Lower lobe of right lung (tissue), 2 donors: Measurements from ENCODE around the gene PRPF40B. TPM values are rescaled to one million over a fixed set of nuclear protein-coding genes. Genes with fewer than 3 reads are reported as not detected.

Experiments
- ATAC-seq, 2 donors: fragments of 200-7000 bp; cut with Tn5 transposase; one replicate each; pipeline ENCODE4 v1.9.1; 2020 to 2022; ENCODE audit warnings: mild to moderate bottlenecking in 2 of 2, moderate library complexity in 2 of 2
- DNase-seq: peaks from one replicate; pipeline ENCODE4 v3.0.0-alpha.2; 2020
- H3K27ac ChIP-seq: fragments of 200-600 bp; one replicate; pipeline ENCODE4 v1.8.0; 2022
- H3K27me3 ChIP-seq: fragments of 200-600 bp; one replicate; pipeline ENCODE4 v1.8.0; 2022; ENCODE audit warnings: low read depth
- H3K36me3 ChIP-seq: fragments of 200-600 bp; one replicate; pipeline ENCODE4 v1.8.0; 2022; ENCODE audit warnings: mild to moderate bottlenecking
- H3K4me1 ChIP-seq: fragments of 200-600 bp; one replicate; pipeline ENCODE4 v1.8.0; 2022
- H3K4me3 ChIP-seq: fragments of 200-600 bp; one replicate; pipeline ENCODE4 v1.8.0; 2022; ENCODE audit warnings: mild to moderate bottlenecking
- H3K9me3 ChIP-seq: fragments of 200-600 bp; one replicate; pipeline ENCODE4 v1.8.0; 2022
- CTCF ChIP-seq: fragments of 200-600 bp; IDR thresholded peaks from one replicate; pipeline ENCODE4 v1.8.0; 2022; ENCODE audit warnings: antibody characterized with exemption, mild to moderate bottlenecking
- intact Hi-C: fragments of 100-400 bp; cut with DNase I; formaldehyde crosslinking; loops from one replicate; pipeline ENCODE4 v1.11.0; 2022
- total RNA-seq: library from RNA; stranded (reverse); fragmentation: NEBNext Ultra II Directional; extraction: Animal tissue kit (Norgen Biotek cat#: 25700); gene quantifications from one replicate; pipeline ENCODE4 v1.2.1, GENCODE V29; 2021
- donor health status: DM: no; HTN: yes; CAD: no; lungs with severe emphysema.

The PRPF40B gene
- total RNA-seq, 1 donor from 2014 or later, result 19.3 TPM

GRCh38 chr12:49664167-49664566, 40.8 kb downstream of the PRPF40B start:
- intact Hi-C loops, result no loop called here
- peaks cover 55% of the 10 kb centered on the region for H3K4me1 ChIP-seq
- no peaks in the 10 kb centered on the region for H3K27me3 ChIP-seq
- no peak for TF ChIP-seq CTCF
- H3K36me3 ChIP-seq, result peaks cover 6% of the 10 kb centered on the region
- H3K4me3 ChIP-seq, result no peak overlapping the region
- DNase-seq (no peak), ATAC-seq (no peak)
- no peaks in the 10 kb centered on the region for H3K9me3 ChIP-seq
- H3K27ac ChIP-seq, result peak overlapping the region; percentile 85

- TF ChIP-seq CTCF, result no peak
- no peak for DNase-seq
- Histone ChIP-seq H3K4me3 (no peak overlapping the region), H3K27ac (peak overlapping the region; percentile 85), H3K27me3 (no peaks in the 10 kb centered on the region), H3K36me3 (peaks cover 6% of the 10 kb centered on the region), H3K9me3 (no peaks in the 10 kb centered on the region), H3K4me1 (peaks cover 60% of the 10 kb centered on the region)
- intact Hi-C loops, result no loop called here
- ATAC-seq, result no peak
Observed at GRCh38 chr12:49664591-49665239, 41.4 kb downstream of the PRPF40B start.

- H3K9me3 ChIP-seq, result no peaks in the 10 kb centered on the region
- H3K27ac ChIP-seq, result peak overlapping the region; percentile 44
- no peaks in the 10 kb centered on the region for H3K27me3 ChIP-seq
- no peak overlapping the region for H3K4me3 ChIP-seq
- DNase-seq (no peak), ATAC-seq (no peak)
- no peak for TF ChIP-seq CTCF
- intact Hi-C loops, result no loop called here
- H3K36me3 ChIP-seq, result peaks cover 5% of the 10 kb centered on the region
- H3K4me1 ChIP-seq, result peaks cover 67% of the 10 kb centered on the region
Observed at GRCh38 chr12:49665384-49665783, 42.0 kb downstream of the PRPF40B start.

GRCh38 chr12:49666176-49666575, 42.8 kb downstream of the PRPF40B start:
- DNase-seq, result no peak
- intact Hi-C loops, result no loop called here
- no peak overlapping the region for H3K4me3 ChIP-seq
- no peaks in the 10 kb centered on the region for H3K27me3 ChIP-seq
- peaks cover 67% of the 10 kb centered on the region for H3K4me1 ChIP-seq
- ATAC-seq, result no peak
- no peaks in the 10 kb centered on the region for H3K36me3 ChIP-seq
- H3K27ac ChIP-seq, result no peak overlapping the region
- TF ChIP-seq CTCF, result no peak
- no peaks in the 10 kb centered on the region for H3K9me3 ChIP-seq

- Histone ChIP-seq H3K27me3 (no peaks in the 10 kb centered on the region), H3K36me3 (no peaks in the 10 kb centered on the region), H3K27ac (no peak overlapping the region), H3K4me3 (no peak overlapping the region), H3K4me1 (peaks cover 67% of the 10 kb centered on the region), H3K9me3 (no peaks in the 10 kb centered on the region)
- intact Hi-C loops, result no loop called here
- DNase-seq (no peak), ATAC-seq (no peak)
- TF ChIP-seq CTCF, result no peak
Observed at GRCh38 chr12:49667325-49668090, 44.1 kb downstream of the PRPF40B start.
